Measurements from ENCODE around the gene KLHL35. TPM values are rescaled to one million over a fixed set of nuclear protein-coding genes. Genes with fewer than 3 reads are reported as not detected.

The KLHL35 gene
- total and polyA plus RNA-seq, 2 experiments from 2014 or later, result 0.10 to 0.28 TPM

- no peak for TF ChIP-seq ZNF462 (CRISPR knock-in tag; IDR thresholded peaks at IDR 0.05)
- TF ChIP-seq STAT1 (IDR thresholded peaks at IDR 0.05; ENCODE audit: unreplicated experiment), result no peak
- no peak for TF ChIP-seq CTCF (conservative IDR thresholded peaks at IDR 0.05; ENCODE audit: low read depth in 2 of 2)
- no peak for TF ChIP-seq NANOG (IDR thresholded peaks at IDR 0.05; ENCODE audit: borderline replicate concordance)
- no peak for TF ChIP-seq CREB1 (CRISPR knock-in tag; IDR thresholded peaks at IDR 0.05; ENCODE audit: low read depth)
These were observed 39.2 kb upstream of the KLHL35 start (continued) for GRCh38 chr11:75472081-75472732.

- Histone ChIP-seq H3K36me3 (ENCODE audit: insufficient read depth) (no peaks in the 10 kb centered on the region), H4K20me1 (replicated peaks; ENCODE audit: insufficient read depth) (no peaks in the 10 kb centered on the region), H3K9me2 (ENCODE audit: insufficient read depth) (no peaks in the 10 kb centered on the region), H3K4me3 (no peak overlapping the region), H3K79me2 (replicated peaks; ENCODE audit: insufficient read depth) (no peaks in the 10 kb centered on the region), H2AFZ (no peak overlapping the region), H3F3A (replicated peaks; ENCODE audit: low read depth) (no peaks in the 10 kb centered on the region), H3K27me3 (ENCODE audit: insufficient read depth) (no peaks in the 10 kb centered on the region), H3K4me2 (no peak overlapping the region), H3K4me1 (ENCODE audit: insufficient read depth) (peaks cover 5% of the 10 kb centered on the region; the same call in 1 of the 2 replicates), H3K27ac (ENCODE audit: low read depth) (no peak overlapping the region)
- H3K27ac Mint-ChIP-seq, result no peak overlapping the region
- peaks cover 11% of the 10 kb centered on the region for H3K27me3 Mint-ChIP-seq (ENCODE audit: insufficient read depth, low read depth, poor library complexity)
- no peaks in the 10 kb centered on the region; the same call in 2 of the 3 replicates for H3K36me3 Mint-ChIP-seq (ENCODE audit: low read depth)
- H3K4me1 Mint-ChIP-seq, result peaks cover 35% of the 10 kb centered on the region
- H3K9me3 Mint-ChIP-seq, result no peaks in the 10 kb centered on the region
- no peak overlapping the region for H3K4me3 Mint-ChIP-seq
- DNase-seq (ENCODE audit: low spot score) (no peak), ATAC-seq (no peak)
- TF ChIP-seq CREB1 (CRISPR knock-in tag; IDR thresholded peaks at IDR 0.05; ENCODE audit: low read depth) (no peak), REST (IDR thresholded peaks at IDR 0.05; ENCODE audit: unreplicated experiment) (no peak), NANOG (IDR thresholded peaks at IDR 0.05; ENCODE audit: borderline replicate concordance) (no peak), STAT1 (IDR thresholded peaks at IDR 0.05; ENCODE audit: unreplicated experiment) (no peak), POLR2AphosphoS5 (IDR thresholded peaks at IDR 0.05; ENCODE audit: low read depth) (no peak), ETS1 (IDR thresholded peaks at IDR 0.05) (no peak), EZH2phosphoT487 (IDR thresholded peaks at IDR 0.05; ENCODE audit: unreplicated experiment) (no peak)
These were observed 38.4 kb upstream of the KLHL35 start for GRCh38 chr11:75471176-75471973.

All from GM23338 (cell line).